ENCODE measurements around the gene BSDC1.

Gene BSDC1

DNA sequence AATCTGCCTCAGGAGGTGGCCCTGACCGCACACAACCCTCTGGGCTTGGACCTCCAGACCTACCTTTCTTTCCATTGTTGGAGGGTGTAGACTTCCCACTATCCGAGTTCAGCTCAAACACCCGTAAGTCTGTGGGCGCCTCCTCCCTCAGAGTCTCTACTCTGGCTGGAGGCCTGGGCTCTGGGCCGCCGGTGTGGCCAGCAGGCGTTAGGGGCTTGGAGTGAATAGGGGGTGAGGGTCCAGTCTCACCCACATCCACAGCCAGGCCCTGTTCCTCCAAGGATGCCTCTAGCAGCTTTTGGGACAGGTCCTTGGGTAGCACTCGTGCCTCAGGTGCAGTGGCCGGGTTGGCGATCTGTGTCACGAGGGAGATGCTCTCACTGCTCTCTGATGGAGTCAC, 18.0 kb downstream of the BSDC1 start:
- H3K4me3 ChIP-seq (ENCODE audit: low read depth, low read length): no peak overlapping the region
- POLR2A ChIA-PET: interaction anchor here (1.1 to 1.2 kb wide), 3 partner anchors 11 to 40 kb away, joined by 3 read pairs; partner anchors contain the start of genes BSDC1 and MARCKSL1
- CTCF ChIA-PET: interaction anchor here (1.0 to 1.4 kb wide), 3 partner anchors 11 to 161 kb away, joined by 3 to 5 read pairs (median 3); no protein-coding TSS in a partner anchor
- DNase-seq (ENCODE audit: low read depth, low spot score): no peak
- TF ChIP-seq, protein P1, sequence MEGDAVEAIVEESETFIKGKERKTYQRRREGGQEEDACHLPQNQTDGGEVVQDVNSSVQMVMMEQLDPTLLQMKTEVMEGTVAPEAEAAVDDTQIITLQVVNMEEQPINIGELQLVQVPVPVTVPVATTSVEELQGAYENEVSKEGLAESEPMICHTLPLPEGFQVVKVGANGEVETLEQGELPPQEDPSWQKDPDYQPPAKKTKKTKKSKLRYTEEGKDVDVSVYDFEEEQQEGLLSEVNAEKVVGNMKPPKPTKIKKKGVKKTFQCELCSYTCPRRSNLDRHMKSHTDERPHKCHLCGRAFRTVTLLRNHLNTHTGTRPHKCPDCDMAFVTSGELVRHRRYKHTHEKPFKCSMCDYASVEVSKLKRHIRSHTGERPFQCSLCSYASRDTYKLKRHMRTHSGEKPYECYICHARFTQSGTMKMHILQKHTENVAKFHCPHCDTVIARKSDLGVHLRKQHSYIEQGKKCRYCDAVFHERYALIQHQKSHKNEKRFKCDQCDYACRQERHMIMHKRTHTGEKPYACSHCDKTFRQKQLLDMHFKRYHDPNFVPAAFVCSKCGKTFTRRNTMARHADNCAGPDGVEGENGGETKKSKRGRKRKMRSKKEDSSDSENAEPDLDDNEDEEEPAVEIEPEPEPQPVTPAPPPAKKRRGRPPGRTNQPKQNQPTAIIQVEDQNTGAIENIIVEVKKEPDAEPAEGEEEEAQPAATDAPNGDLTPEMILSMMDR (IDR thresholded peaks at IDR 0.05; ENCODE audit: insufficient read depth, low read length, missing control alignments): no peak

DNA sequence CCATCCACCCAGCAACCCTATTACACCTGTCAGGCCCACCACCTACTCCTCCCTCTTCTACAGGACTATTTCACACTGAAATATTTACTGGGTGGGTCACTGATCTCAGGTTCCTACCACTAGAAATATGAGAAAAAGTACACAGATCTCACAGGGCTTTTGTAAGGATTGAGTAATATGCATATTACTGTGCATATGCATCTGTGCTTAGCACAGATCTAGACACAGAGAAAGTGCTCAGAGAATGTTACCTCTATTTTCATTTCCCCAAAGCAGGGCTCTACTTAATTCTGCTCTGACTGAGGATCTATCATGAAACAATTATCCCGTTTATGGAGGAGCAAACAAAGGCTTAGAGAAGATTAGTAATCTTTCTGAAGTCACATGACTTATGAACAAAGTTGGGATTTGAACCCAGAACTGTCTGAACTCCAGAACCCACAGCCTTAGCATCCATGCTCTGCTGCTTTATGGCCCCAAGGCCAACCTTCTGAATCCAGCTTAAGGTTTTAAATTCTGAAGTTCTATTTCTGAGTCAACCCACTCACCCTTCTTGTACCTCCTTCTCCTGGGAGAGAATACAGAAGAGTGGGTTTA, 20.1 kb downstream of the BSDC1 start:
- no peak overlapping the region for H3K4me3 ChIP-seq (ENCODE audit: low read depth, low read length)
- DNase-seq (ENCODE audit: low read depth, low spot score): no peak
- ChIA-PET POLR2A (no interaction called here), CTCF (interaction anchor here (1.2 kb wide), 1 partner anchor 10 kb away, joined by 4 read pairs; no protein-coding TSS in a partner anchor)
- TF ChIP-seq, protein P1 (IDR thresholded peaks at IDR 0.05; ENCODE audit: insufficient read depth, low read length, missing control alignments): no peak

DNA sequence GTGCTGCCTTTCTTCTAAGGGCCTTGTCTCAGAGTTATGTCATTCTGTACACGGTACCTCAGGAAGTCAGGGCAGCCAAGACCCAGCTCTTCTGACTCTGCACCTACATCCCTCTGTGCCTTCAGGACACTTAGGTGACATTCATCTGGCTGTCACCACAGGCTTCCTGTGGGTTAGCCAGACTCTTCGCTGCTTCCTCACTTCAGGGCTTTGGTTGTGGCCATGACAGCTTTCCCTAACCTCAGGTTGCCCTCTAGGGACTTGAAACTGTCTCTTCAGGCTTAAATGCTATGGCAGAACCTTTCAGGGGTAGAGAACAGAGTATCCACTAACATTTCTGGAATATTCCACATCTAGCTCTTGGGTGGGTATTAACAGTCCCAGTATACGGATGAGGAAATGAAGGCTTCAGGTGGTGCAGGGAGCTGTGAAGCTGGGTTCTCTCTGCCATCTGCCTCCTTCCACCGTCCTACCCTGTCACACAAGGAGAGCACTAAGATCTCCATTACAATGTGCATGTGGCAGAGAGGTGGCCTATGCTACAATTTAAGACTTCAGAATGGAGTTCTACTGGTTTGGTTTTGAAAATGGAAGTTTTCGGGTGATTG, 22.0 kb downstream of the BSDC1 start:
- POLR2A ChIA-PET: interaction anchor here (0.7 to 1.4 kb wide), 2 partner anchors 22 to 36 kb away, joined by 3 to 4 read pairs; partner anchors contain the start of genes BSDC1 and MARCKSL1
- DNase-seq (ENCODE audit: low read depth, low spot score): no peak
- H3K4me3 ChIP-seq (ENCODE audit: low read depth, low read length): no peak overlapping the region
- TF ChIP-seq, protein P1 (IDR thresholded peaks at IDR 0.05; ENCODE audit: insufficient read depth, low read length, missing control alignments): no peak
- CTCF ChIA-PET: interaction anchor here (0.8 to 2.3 kb wide), 3 partner anchors 9 to 184 kb away, joined by 3 to 12 read pairs (median 3); no protein-coding TSS in a partner anchor

DNA sequence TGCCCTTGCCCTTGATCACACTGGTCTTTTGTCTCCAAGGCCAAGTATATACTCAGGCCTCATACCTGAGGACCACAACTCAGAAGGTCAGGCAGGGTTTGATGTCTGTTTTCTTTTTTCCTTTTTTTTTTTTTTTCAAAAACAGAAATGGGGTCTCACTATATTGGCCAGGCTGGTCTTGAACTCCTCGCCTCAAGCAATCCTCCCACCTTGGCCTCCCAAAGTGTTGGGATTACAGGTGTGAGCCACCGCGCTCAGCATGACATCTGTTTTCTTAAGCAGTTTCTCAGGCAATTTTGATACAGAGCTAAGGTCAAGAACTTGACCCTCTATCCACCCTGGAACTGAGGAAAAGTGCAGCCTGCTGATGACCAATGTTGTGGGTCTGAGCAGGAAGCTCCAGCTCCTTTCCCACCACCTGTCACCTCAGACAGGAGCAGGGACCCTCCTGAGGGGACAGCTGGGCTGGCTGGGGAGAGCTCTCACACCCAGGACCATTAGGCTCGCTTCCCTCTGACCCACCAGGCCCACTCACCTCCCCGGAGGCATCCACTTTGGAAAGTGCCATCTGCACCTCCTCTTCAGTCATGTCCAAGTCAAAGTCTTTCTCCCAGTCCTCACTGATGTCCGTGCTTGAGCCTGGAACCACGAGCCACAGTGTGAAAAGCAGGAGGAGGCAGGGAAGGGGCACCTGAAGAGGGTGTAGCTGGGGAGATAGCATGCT, 26.2 kb downstream of the BSDC1 start:
- no peak overlapping the region for H3K4me3 ChIP-seq (ENCODE audit: low read depth, low read length)
- ChIA-PET POLR2A (interaction anchor here (0.7 kb wide), 1 partner anchor 18 kb away, joined by 3 read pairs; no protein-coding TSS in a partner anchor), CTCF (interaction anchor here (0.8 to 1.5 kb wide), 2 partner anchors 9 to 33 kb away, joined by 4 to 5 read pairs; no protein-coding TSS in a partner anchor)
- no peak for DNase-seq (ENCODE audit: low read depth, low spot score)
- TF ChIP-seq, protein P1 (IDR thresholded peaks at IDR 0.05; ENCODE audit: insufficient read depth, low read length, missing control alignments): no peak

DNA sequence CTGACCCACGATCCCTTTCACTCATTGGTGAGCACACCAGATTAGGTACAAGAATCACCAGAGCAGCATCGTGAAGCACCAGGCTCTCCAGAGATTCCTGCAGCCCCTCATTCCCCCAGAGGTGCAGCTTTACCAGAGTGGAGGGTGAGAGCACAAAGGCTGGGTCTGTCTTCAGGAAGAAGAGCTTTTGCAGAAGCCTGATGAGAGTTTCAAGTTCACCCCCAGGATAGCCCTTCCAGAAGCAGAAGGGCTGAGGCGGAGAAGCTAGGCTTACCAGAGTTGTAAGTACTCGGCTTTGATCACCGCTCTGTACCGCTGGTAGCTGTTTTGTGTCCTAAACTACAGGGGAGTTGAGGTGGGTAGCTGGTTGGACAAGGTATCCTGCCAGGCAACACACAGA, 28.8 kb downstream of the BSDC1 start:
- ChIA-PET POLR2A (no interaction called here), CTCF (interaction anchor here (1.2 to 1.6 kb wide), 3 partner anchors 12 to 150 kb away, joined by 3 to 9 read pairs (median 6); no protein-coding TSS in a partner anchor)
- no peak overlapping the region for H3K4me3 ChIP-seq (ENCODE audit: low read depth, low read length)
- DNase-seq (ENCODE audit: low read depth, low spot score): no peak
- TF ChIP-seq, protein P1 (IDR thresholded peaks at IDR 0.05; ENCODE audit: insufficient read depth, low read length, missing control alignments): no peak

Measured in AG04449 (cell line).